Measurements from ENCODE around the gene ACOXL.

Gene ACOXL

GRCh38 chr2:110820128-110820527, 87.8 kb downstream of the ACOXL start:
- H3K4me3 ChIP-seq (ENCODE audit: low read depth, low read length), result no peak overlapping the region
- no peak for TF ChIP-seq CTCF (IDR thresholded peaks at IDR 0.05; ENCODE audit: borderline replicate concordance, insufficient read depth, low read depth, low read length)

GRCh38 chr2:110823165-110823564, 90.8 kb downstream of the ACOXL start:
- H3K4me3 ChIP-seq (ENCODE audit: low read depth, low read length), result no peak overlapping the region
- TF ChIP-seq CTCF (IDR thresholded peaks at IDR 0.05; ENCODE audit: borderline replicate concordance, insufficient read depth, low read depth, low read length), result no peak

- H3K4me3 ChIP-seq (ENCODE audit: low read depth, low read length), result no peak overlapping the region
- TF ChIP-seq CTCF (IDR thresholded peaks at IDR 0.05; ENCODE audit: borderline replicate concordance, insufficient read depth, low read depth, low read length), result no peak
Measured at GRCh38 chr2:110827511-110827910, 95.1 kb downstream of the ACOXL start.

- no peak for TF ChIP-seq CTCF (IDR thresholded peaks at IDR 0.05; ENCODE audit: borderline replicate concordance, insufficient read depth, low read depth, low read length)
- H3K4me3 ChIP-seq (ENCODE audit: low read depth, low read length), result no peak overlapping the region
Measured at GRCh38 chr2:110828330-110828729, 96.0 kb downstream of the ACOXL start.

- H3K4me3 ChIP-seq (ENCODE audit: low read depth, low read length), result no peak overlapping the region
- TF ChIP-seq CTCF (IDR thresholded peaks at IDR 0.05; ENCODE audit: borderline replicate concordance, insufficient read depth, low read depth, low read length), result no peak
Measured at GRCh38 chr2:110829413-110830146, 97.2 kb downstream of the ACOXL start.

GRCh38 chr2:110832740-110833139, 100.4 kb downstream of the ACOXL start:
- TF ChIP-seq CTCF (IDR thresholded peaks at IDR 0.05; ENCODE audit: borderline replicate concordance, insufficient read depth, low read depth, low read length), result no peak
- no peak overlapping the region for H3K4me3 ChIP-seq (ENCODE audit: low read depth, low read length)

- TF ChIP-seq CTCF (IDR thresholded peaks at IDR 0.05; ENCODE audit: borderline replicate concordance, insufficient read depth, low read depth, low read length), result no peak
- H3K4me3 ChIP-seq (ENCODE audit: low read depth, low read length), result no peak overlapping the region
Measured at GRCh38 chr2:110834134-110834827, 101.9 kb downstream of the ACOXL start.
